IMR-90 (cell line): ENCODE data around the gene PCMTD2. TPM values are rescaled to one million over a fixed set of nuclear protein-coding genes. Genes with fewer than 3 reads are reported as not detected.
A peak's percentile ranks its signal among the peaks of the same experiment; 100 is the strongest.

Source experiments
- ATAC-seq: fragments of 200-7000 bp; cut with Tn5 transposase; 2 replicates; pipeline ENCODE4 v1.9.1; 2020; ENCODE audit warnings: low read depth, mild to moderate bottlenecking, moderate library complexity
- BruUV-seq: library from RNA; stranded (reverse); fragments of 400-500 nt; replicated peaks from 2 replicates; lab custom pipeline; 2021; lab: Mats Ljungman, UMichigan
- CTCF ChIA-PET: fragments of 300-600 bp; formaldehyde crosslinking; extraction: SDS; loops from one replicate; lab custom pipeline; 2021; ENCODE audit warnings: antibody characterized with exemption; lab: Yijun Ruan, JAX
- POLR2A ChIA-PET: fragments of 300-600 bp; sonication (Branson Sonifier 250); formaldehyde crosslinking; loops from one replicate; lab custom pipeline; 2022; ENCODE audit warnings: antibody characterized with exemption; ENCODE audit not compliant: unreplicated experiment; lab: Charles Lee
- DNase-seq: peaks from one replicate; pipeline ENCODE4 v3.0.0; 2013
- H2AFZ ChIP-seq: replicated peaks from 2 replicates; pipeline ENCODE3; 2013; ENCODE audit warnings: low read length, mild to moderate bottlenecking; ENCODE audit not compliant: poor library complexity
- H2AK5ac ChIP-seq: 2 replicates; pipeline ENCODE4 v1.6.1; 2013; ENCODE audit warnings: low read depth, low read length, inconsistent platforms
- H2AK9ac ChIP-seq: replicated peaks from 2 replicates; pipeline ENCODE3; 2013; ENCODE audit warnings: mild to moderate bottlenecking, low read depth, low read length, moderate library complexity; ENCODE audit not compliant: poor library complexity
- H2BK120ac ChIP-seq: 2 replicates; pipeline ENCODE4 v1.6.1; 2013; ENCODE audit warnings: low read depth, low read length, inconsistent platforms
- H2BK15ac ChIP-seq: 3 replicates; pipeline ENCODE4 v1.6.1; 2013; ENCODE audit warnings: low read depth, low read length, inconsistent platforms
- H2BK20ac ChIP-seq: 2 replicates; pipeline ENCODE4 v1.6.1; 2013; ENCODE audit warnings: low read depth, mild to moderate bottlenecking, inconsistent platforms, low read length, moderate library complexity
- H2BK5ac ChIP-seq: 2 replicates; pipeline ENCODE4 v1.6.1; 2013; ENCODE audit warnings: mild to moderate bottlenecking, low read depth, low read length, inconsistent platforms; ENCODE audit not compliant: poor library complexity, severe bottlenecking
- H3K14ac ChIP-seq: replicated peaks from 2 replicates; pipeline ENCODE4 v1.6.1; 2013; ENCODE audit warnings: low read depth, low read length, inconsistent platforms
- H3K18ac ChIP-seq: 2 replicates; pipeline ENCODE4 v1.6.1; 2013; ENCODE audit warnings: low read depth, low read length, control low read depth
- H3K23ac ChIP-seq: 2 replicates; pipeline ENCODE4 v1.6.1; 2013; ENCODE audit warnings: low read depth, low read length, inconsistent platforms
- H3K27ac ChIP-seq: 2 replicates; pipeline ENCODE4 v1.5.1; 2013; ENCODE audit warnings: mild to moderate bottlenecking, control low read depth, low read length; ENCODE audit not compliant: insufficient read depth
- H3K27me3 ChIP-seq: 2 replicates; pipeline ENCODE4 v1.6.1; 2013; ENCODE audit warnings: low read length; ENCODE audit not compliant: control insufficient read depth, insufficient read depth
- H3K36me3 ChIP-seq: 2 replicates; pipeline ENCODE4 v1.6.1; 2013; ENCODE audit warnings: low read length, mixed read lengths; ENCODE audit not compliant: control insufficient read depth, insufficient read depth
- H3K4ac ChIP-seq: 2 replicates; pipeline ENCODE4 v1.6.1; 2013; ENCODE audit warnings: low read depth, low read length, inconsistent platforms
- H3K4me1 ChIP-seq: 2 replicates; pipeline ENCODE4 v1.6.1; 2013; ENCODE audit warnings: low read length, mixed read lengths; ENCODE audit not compliant: control insufficient read depth, insufficient read depth
- H3K4me2 ChIP-seq: 2 replicates; pipeline ENCODE4 v1.6.1; 2013; ENCODE audit warnings: low read depth, mild to moderate bottlenecking, control low read depth, low read length, moderate library complexity
- H3K4me3 ChIP-seq: 2 replicates; pipeline ENCODE4 v1.5.1; 2013; ENCODE audit warnings: low read depth, mild to moderate bottlenecking, control low read depth, low read length, moderate library complexity; ENCODE audit not compliant: insufficient read depth
- H3K56ac ChIP-seq: 2 replicates; pipeline ENCODE4 v1.6.1; 2013; ENCODE audit warnings: low read length, inconsistent platforms; ENCODE audit not compliant: insufficient read depth; ENCODE audit errors: extremely low read depth
- H3K79me1 ChIP-seq, 2 experiments: 2 replicates each; pipeline ENCODE4 v1.6.1; 2013; ENCODE audit warnings: low read length in 2 of 2, inconsistent platforms in 1 of 2, low read depth in 1 of 2
- H3K9ac ChIP-seq: 2 replicates; pipeline ENCODE4 v1.6.1; 2013; ENCODE audit warnings: low read depth, low read length, control low read depth
- H3K9me1 ChIP-seq: 2 replicates; pipeline ENCODE4 v1.6.1; 2013; ENCODE audit warnings: low read length, inconsistent platforms; ENCODE audit not compliant: insufficient read depth
- H3K9me3 ChIP-seq: 2 replicates; pipeline ENCODE4 v1.6.1; 2013; ENCODE audit warnings: low read length; ENCODE audit not compliant: control insufficient read depth, insufficient read depth
- H4K20me1 ChIP-seq: 2 replicates; pipeline ENCODE4 v1.6.1; 2013; ENCODE audit warnings: low read length, inconsistent platforms; ENCODE audit not compliant: insufficient read depth
- H4K5ac ChIP-seq: 2 replicates; pipeline ENCODE4 v1.6.1; 2013; ENCODE audit warnings: mild to moderate bottlenecking, low read depth, low read length, control low read depth
- H4K8ac ChIP-seq, 2 experiments: 2 replicates each; pipeline ENCODE4 v1.6.1; 2013; ENCODE audit warnings: low read depth in 2 of 2, low read length in 2 of 2, control low read depth in 1 of 2, inconsistent platforms in 1 of 2
- H4K91ac ChIP-seq: 2 replicates; pipeline ENCODE4 v1.6.1; 2013; ENCODE audit warnings: low read depth, low read length, inconsistent platforms; ENCODE audit not compliant: insufficient read depth
- CEBPB ChIP-seq: IDR thresholded peaks from 2 replicates; pipeline ENCODE4 v1.6.1; 2012; ENCODE audit warnings: low read depth, low read length, improper control_type of control experiment
- ELK1 ChIP-seq: fragments of 150-350 bp; IDR thresholded peaks from 2 replicates; pipeline ENCODE4 v1.6.1; 2016; ENCODE audit warnings: low read depth, mild to moderate bottlenecking, low read length, moderate library complexity, borderline replicate concordance
- MAFK ChIP-seq: IDR thresholded peaks from 2 replicates; pipeline ENCODE4 v1.6.1; 2012; ENCODE audit warnings: low read depth, low read length, improper control_type of control experiment
- MAZ ChIP-seq: IDR thresholded peaks from 2 replicates; pipeline ENCODE4 v1.6.1; 2012; ENCODE audit warnings: low read depth, mild to moderate bottlenecking, low read length, improper control_type of control experiment, moderate library complexity, borderline replicate concordance
- MXI1 ChIP-seq: IDR thresholded peaks from 2 replicates; pipeline ENCODE4 v1.6.1; 2012; ENCODE audit warnings: low read depth, mild to moderate bottlenecking, low read length, moderate library complexity, borderline replicate concordance
- RCOR1 ChIP-seq: IDR thresholded peaks from 2 replicates; pipeline ENCODE4 v1.6.1; 2012; ENCODE audit warnings: mild to moderate bottlenecking, low read length, improper control_type of control experiment; ENCODE audit not compliant: insufficient replicate concordance
- RFX5 ChIP-seq: IDR thresholded peaks from 2 replicates; pipeline ENCODE4 v1.8.0; 2012; ENCODE audit warnings: low read depth, mild to moderate bottlenecking, low read length, moderate library complexity
- USF2 ChIP-seq: fragments of 150-350 bp; IDR thresholded peaks from 2 replicates; pipeline ENCODE4 v1.6.1; 2017; ENCODE audit warnings: mild to moderate bottlenecking, antibody characterized with exemption, low read length, low read depth
- WGBS, 2 experiments: methylation state at CpG; one replicate each; pipeline versions ENCODE4 v1.1.5 to v1.1.7; 2013; ENCODE audit warnings: missing lambda C conversion rate in 2 of 2; ENCODE audit not compliant: insufficient read length in 1 of 2; ENCODE audit errors: extremely low coverage in 2 of 2; 5-methylcytosine and 5-hydroxymethylcytosine counted together
- dilution Hi-C: fragments of 300-500 bp; cut with HindIII; formaldehyde crosslinking; loops from one replicate; pipeline ENCODE4 v1.14.3; 2018; ENCODE audit warnings: low sequenced_read_pairs; ENCODE audit not compliant: unreplicated experiment
- in situ Hi-C: fragments of 300-500 bp; cut with MboI; formaldehyde crosslinking; loops from 3 replicates; pipeline ENCODE4 v1.14.3; 2019; ENCODE audit warnings: low sequenced_read_pairs, inconsistent platforms, mixed read lengths
- intact Hi-C: fragments of 100-400 bp; cut with micrococcal nuclease; formaldehyde crosslinking; loops from 2 replicates; pipeline ENCODE4 v1.10.0; 2022
- polyA plus RNA-seq, 3 experiments: library from polyadenylated mRNA; depleted of rRNA; stranded (reverse); fragments of >200 nt; gene quantifications; 2 replicates each; pipeline ENCODE4 v1.2.3, GENCODE V29; 2012; ENCODE audit warnings: low replicate concordance in 1 of 3
- total RNA-seq: library from RNA; depleted of rRNA; stranded (reverse); fragments of >200 nt; gene quantifications from 2 replicates; pipeline ENCODE4 v1.2.3, GENCODE V29; 2012

PCMTD2 gene
- total and polyA plus RNA-seq, 2 of the 4 experiments (the other 2 are of a cell fraction) = 23.6 to 28.3 TPM

GRCh38 chr20:64225171-64225595, 30.4 kb upstream of the PCMTD2 start:
- TF ChIP-seq MAZ (no peak), RCOR1 (no peak), RFX5 (no peak), MAFK (no peak), ELK1 (no peak), MXI1 (no peak), USF2 (no peak), CEBPB (no peak)
- peak overlapping the region; percentile 38 to 50; a peak in 2 of 4 replicates for H4K8ac ChIP-seq
- peaks cover 19% of the 10 kb centered on the region for H3K9me1 ChIP-seq
- POLR2A ChIA-PET = no interaction called here
- WGBS, 2 experiments = 76% methylated on average over 5 of the region's 14 CpGs; no CpG with 5 or more reads in 1 of the 2 experiments
- H2AK9ac ChIP-seq = peak overlapping the region; percentile 58
- peak overlapping the region; percentile 50 for H2BK120ac ChIP-seq
- CTCF ChIA-PET = no interaction called here
- peak overlapping the region; percentile 66; the same call in 1 of the 2 replicates for H3K14ac ChIP-seq
- no TSS peak for BruUV-seq
- peak overlapping the region; percentile 65 for H3K27ac ChIP-seq
- peak overlapping the region; percentile 56; the same call in 2 of the 3 replicates for H2BK15ac ChIP-seq
- peak overlapping the region; percentile 64; the same call in 1 of the 2 replicates for H2BK20ac ChIP-seq
- H3K4me2 ChIP-seq = no peak overlapping the region
- 0 out of 2 replicates have a peak overlapping the region, but pooled peaks have one; percentile 53 for H4K5ac ChIP-seq
- no peaks in the 10 kb centered on the region; a peak in 1 of 4 replicates for H3K79me1 ChIP-seq
- DNase-seq (no peak), ATAC-seq (no peak)
- peak overlapping the region; percentile 73 for H4K91ac ChIP-seq
- peak overlapping the region; percentile 58 for H2AFZ ChIP-seq
- peak overlapping the region; percentile 12 for H3K18ac ChIP-seq
- H3K23ac ChIP-seq = no peak overlapping the region
- no peaks in the 10 kb centered on the region for H3K36me3 ChIP-seq
- H2BK5ac ChIP-seq = peak overlapping the region; percentile 45
- peaks cover 27% of the 10 kb centered on the region for H3K4me1 ChIP-seq
- peaks cover 4% of the 10 kb centered on the region for H3K27me3 ChIP-seq
- H3K4me3 ChIP-seq = no peak overlapping the region
- H4K20me1 ChIP-seq = no peaks in the 10 kb centered on the region
- no peak overlapping the region for H3K56ac ChIP-seq
- dilution Hi-C loops = no loop called here
- no peaks in the 10 kb centered on the region for H3K9me3 ChIP-seq
- in situ Hi-C loops = no loop called here
- peak overlapping the region; percentile 66 for H3K4ac ChIP-seq
- no peak overlapping the region for H3K9ac ChIP-seq
- peak overlapping the region; percentile 97 for H2AK5ac ChIP-seq
- intact Hi-C loops = no loop called here
